Keratinocyte (primary cell): ENCODE measurements around the gene SPATS2.

Source experiments
- CTCF ChIP-seq, 3 experiments: IDR thresholded peaks in 1 of 3; conservative IDR thresholded peaks in 1 of 3; optimal IDR thresholded peaks in 1 of 3; 2 replicates in 2 of 3; 3 replicates in 1 of 3; pipeline versions ENCODE3 to v1.5.1; 2011; ENCODE audit warnings: low read length in 3 of 3, mild to moderate bottlenecking in 3 of 3, moderate library complexity in 2 of 3, control low read depth in 1 of 3, inconsistent platforms in 1 of 3; ENCODE audit not compliant: insufficient read depth in 2 of 3; ENCODE audit errors: extremely low read depth in 1 of 3
- EZH2 ChIP-seq: IDR thresholded peaks from one replicate; pipeline ENCODE4 v1.6.1; 2012; ENCODE audit warnings: inconsistent platforms, mild to moderate bottlenecking, low read length, moderate library complexity

GRCh38 chr12:49346659-49347310 is 20.5 kb upstream of the SPATS2 start, which contains the start of gene DNAJC22:
- TF ChIP-seq CTCF (optimal IDR thresholded peaks at IDR 0.05 in 1 of 3, IDR thresholded peaks at IDR 0.05 in 1 of 3, conservative IDR thresholded peaks at IDR 0.05 in 1 of 3; ENCODE audit: extremely low read depth in 1 of 3, insufficient read depth in 2 of 3, low read length in 3 of 3) (no peak), EZH2 (peak; percentile 97)
